Measurements from ENCODE around the gene RELN.
"Not testable (repeated sequence)": the region's sequence is repeated elsewhere in the genome, so short reads cannot be mapped to it uniquely, and the experiment has no call there.

RELN gene

GRCh38 chr7:103843689-103844480 lies 145.6 kb downstream of the RELN start:
- DNase-seq (ENCODE audit: low spot score): no peak

- DNase-seq (ENCODE audit: low spot score): no peak
Observed at GRCh38 chr7:103833401-103833800, 156.1 kb downstream of the RELN start.

- DNase-seq (ENCODE audit: low spot score): no peak
Observed at GRCh38 chr7:103832438-103832837, 157.0 kb downstream of the RELN start.

GRCh38 chr7:103824251-103824650 lies 165.2 kb downstream of the RELN start:
- DNase-seq (ENCODE audit: low spot score): no peak

- no peak for DNase-seq (ENCODE audit: low spot score)
Observed at GRCh38 chr7:103823084-103823483, 166.4 kb downstream of the RELN start.

- no peak for DNase-seq (ENCODE audit: low spot score)
Observed at GRCh38 chr7:103821092-103821491, 168.4 kb downstream of the RELN start.

- DNase-seq (ENCODE audit: low spot score): not testable (repeated sequence)
Observed at GRCh38 chr7:103815972-103816371, 173.5 kb downstream of the RELN start.

GRCh38 chr7:103813970-103814369 lies 175.5 kb downstream of the RELN start:
- DNase-seq (ENCODE audit: low spot score): no peak

GRCh38 chr7:103811997-103812396 lies 177.5 kb downstream of the RELN start:
- DNase-seq (ENCODE audit: low spot score): no peak

GRCh38 chr7:103811290-103811689 lies 178.2 kb downstream of the RELN start:
- no peak for DNase-seq (ENCODE audit: low spot score)

GRCh38 chr7:103810112-103810744 lies 179.2 kb downstream of the RELN start:
- no peak for DNase-seq (ENCODE audit: low spot score)

GRCh38 chr7:103809229-103809994 lies 180.0 kb downstream of the RELN start:
- DNase-seq (ENCODE audit: low spot score): no peak

GRCh38 chr7:103805346-103805745 lies 184.1 kb downstream of the RELN start:
- no peak for DNase-seq (ENCODE audit: low spot score)

GRCh38 chr7:103803631-103804030 lies 185.8 kb downstream of the RELN start:
- DNase-seq (ENCODE audit: low spot score): no peak

GRCh38 chr7:103799298-103799697 lies 190.2 kb downstream of the RELN start:
- DNase-seq (ENCODE audit: low spot score): no peak

GRCh38 chr7:103797647-103798307 lies 191.7 kb downstream of the RELN start:
- no peak for DNase-seq (ENCODE audit: low spot score)

GRCh38 chr7:103796327-103796962 lies 193.0 kb downstream of the RELN start:
- DNase-seq (ENCODE audit: low spot score): no peak

- no peak for DNase-seq (ENCODE audit: low spot score)
Observed at GRCh38 chr7:103795787-103796186, 193.7 kb downstream of the RELN start.

- DNase-seq (ENCODE audit: low spot score): no peak
Observed at GRCh38 chr7:103795107-103795506, 194.4 kb downstream of the RELN start.

- no peak for DNase-seq (ENCODE audit: low spot score)
Observed at GRCh38 chr7:103794424-103794823, 195.0 kb downstream of the RELN start.

GRCh38 chr7:103793614-103794013 lies 195.8 kb downstream of the RELN start:
- no peak for DNase-seq (ENCODE audit: low spot score)

GRCh38 chr7:103791894-103792293 lies 197.6 kb downstream of the RELN start:
- DNase-seq (ENCODE audit: low spot score): no peak

Data from Ammon's horn (tissue), 1 donor.